ENCODE results near the gene PPP6R3.

DNA sequence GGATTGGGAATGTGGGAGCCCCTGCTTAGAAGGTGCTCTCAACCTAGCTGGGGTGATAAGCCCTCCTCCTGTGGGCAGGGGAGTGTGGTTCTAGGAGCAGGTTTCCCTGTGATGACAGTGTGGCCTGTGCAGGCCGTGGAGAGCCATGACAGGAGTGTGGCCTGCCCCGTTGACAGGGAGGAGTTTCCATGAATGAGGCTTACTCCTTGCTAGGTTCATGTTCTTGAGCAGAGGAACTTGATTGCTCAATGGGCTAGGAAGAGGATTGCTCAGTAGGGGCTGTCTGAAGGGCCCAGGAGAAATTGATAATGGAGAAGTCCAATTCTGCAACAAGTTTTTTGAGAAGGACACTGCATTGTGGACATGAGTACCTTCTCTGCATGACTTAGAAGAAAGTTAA, 92.0 kb downstream of the PPP6R3 start:
- TF ChIP-seq EZH2 (IDR thresholded peaks at IDR 0.05; ENCODE audit: borderline replicate concordance, low read length): no peak
- TF ChIP-seq, protein P1, sequence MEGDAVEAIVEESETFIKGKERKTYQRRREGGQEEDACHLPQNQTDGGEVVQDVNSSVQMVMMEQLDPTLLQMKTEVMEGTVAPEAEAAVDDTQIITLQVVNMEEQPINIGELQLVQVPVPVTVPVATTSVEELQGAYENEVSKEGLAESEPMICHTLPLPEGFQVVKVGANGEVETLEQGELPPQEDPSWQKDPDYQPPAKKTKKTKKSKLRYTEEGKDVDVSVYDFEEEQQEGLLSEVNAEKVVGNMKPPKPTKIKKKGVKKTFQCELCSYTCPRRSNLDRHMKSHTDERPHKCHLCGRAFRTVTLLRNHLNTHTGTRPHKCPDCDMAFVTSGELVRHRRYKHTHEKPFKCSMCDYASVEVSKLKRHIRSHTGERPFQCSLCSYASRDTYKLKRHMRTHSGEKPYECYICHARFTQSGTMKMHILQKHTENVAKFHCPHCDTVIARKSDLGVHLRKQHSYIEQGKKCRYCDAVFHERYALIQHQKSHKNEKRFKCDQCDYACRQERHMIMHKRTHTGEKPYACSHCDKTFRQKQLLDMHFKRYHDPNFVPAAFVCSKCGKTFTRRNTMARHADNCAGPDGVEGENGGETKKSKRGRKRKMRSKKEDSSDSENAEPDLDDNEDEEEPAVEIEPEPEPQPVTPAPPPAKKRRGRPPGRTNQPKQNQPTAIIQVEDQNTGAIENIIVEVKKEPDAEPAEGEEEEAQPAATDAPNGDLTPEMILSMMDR (IDR thresholded peaks at IDR 0.05; ENCODE audit: low read length): no peak

Data from OCI-LY1 (cell line).